HepG2 (cell line): ENCODE measurements around the gene BBLN. TPM values are rescaled to one million over a fixed set of nuclear protein-coding genes. Genes with fewer than 3 reads are reported as not detected.

Experiments used
- AGO1 ChIP-seq: fragments of 200-400 bp; formaldehyde crosslinking; IDR thresholded peaks from 2 replicates; pipeline ENCODE4 v1.6.1; 2017; ENCODE audit warnings: mild to moderate bottlenecking, low read depth, low read length, moderate library complexity; ENCODE audit not compliant: poor library complexity, severe bottlenecking
- BCL6 ChIP-seq: IDR thresholded peaks from 2 replicates; pipeline ENCODE4 v1.6.1; 2016; ENCODE audit warnings: missing genetic modification reagents, missing compliant biosample characterization
- CHCHD3 ChIP-seq: sonication (generic); formaldehyde crosslinking; IDR thresholded peaks from 2 replicates; pipeline ENCODE4 v1.8.0; 2022; ENCODE audit warnings: mild to moderate bottlenecking, missing genetic modification reagents, moderate library complexity
- ELF3 ChIP-seq: IDR thresholded peaks from 2 replicates; pipeline ENCODE4 v1.6.1; 2016; ENCODE audit warnings: missing genetic modification reagents, missing compliant biosample characterization
- FOXA1 ChIP-seq, 2 experiments: fragments of 450-650 bp in 1 of 2; sonication (generic) in 1 of 2; formaldehyde crosslinking in 1 of 2; IDR thresholded peaks; 2 replicates each; pipeline versions ENCODE4 v1.4.0 to v1.6.1; 2016 to 2020; ENCODE audit warnings: missing genetic modification reagents in 1 of 2
- FOXP4 ChIP-seq: sonication (generic); formaldehyde crosslinking; IDR thresholded peaks from 2 replicates; pipeline ENCODE4 v1.4.0; 2020; ENCODE audit warnings: missing genetic modification reagents
- HIVEP1 ChIP-seq: sonication (generic); formaldehyde crosslinking; IDR thresholded peaks from 2 replicates; pipeline ENCODE4 v1.4.0; 2020; ENCODE audit warnings: mild to moderate bottlenecking, missing genetic modification reagents
- IRF2 ChIP-seq: IDR thresholded peaks from 2 replicates; pipeline ENCODE4 v1.6.1; 2018; ENCODE audit warnings: missing genetic modification reagents, missing compliant biosample characterization
- MED8 ChIP-seq: sonication (generic); formaldehyde crosslinking; IDR thresholded peaks from 2 replicates; pipeline ENCODE4 v1.8.1; 2023; ENCODE audit warnings: mild to moderate bottlenecking, missing genetic modification reagents; ENCODE audit not compliant: insufficient replicate concordance
- MIXL1 ChIP-seq: IDR thresholded peaks from 2 replicates; pipeline ENCODE4 v1.6.1; 2016
- POLR2AphosphoS5 ChIP-seq: IDR thresholded peaks from 2 replicates; pipeline ENCODE4 v1.6.1; 2012; ENCODE audit warnings: low read depth, low read length
- XBP1 ChIP-seq: sonication (generic); formaldehyde crosslinking; IDR thresholded peaks from 2 replicates; pipeline ENCODE4 v1.5.0; 2020; ENCODE audit warnings: missing genetic modification reagents
- ZBTB34 ChIP-seq: sonication (generic); formaldehyde crosslinking; IDR thresholded peaks from 2 replicates; pipeline ENCODE4 v1.8.0; 2022; ENCODE audit warnings: mild to moderate bottlenecking, missing genetic modification reagents
- ZBTB7B ChIP-seq: sonication (generic); formaldehyde crosslinking; IDR thresholded peaks from 2 replicates; pipeline ENCODE4 v1.4.0; 2020; ENCODE audit warnings: missing genetic modification reagents
- ZNF143 ChIP-seq: sonication (generic); formaldehyde crosslinking; IDR thresholded peaks from 2 replicates; pipeline ENCODE4 v1.4.0; 2020; ENCODE audit warnings: missing genetic modification reagents
- ZNF367 ChIP-seq: sonication (generic); formaldehyde crosslinking; IDR thresholded peaks from 2 replicates; pipeline ENCODE4 v1.4.0; 2020; ENCODE audit warnings: missing genetic modification reagents, borderline replicate concordance
- ZNF432 ChIP-seq: sonication (generic); formaldehyde crosslinking; IDR thresholded peaks from 2 replicates; pipeline ENCODE4 v1.5.0; 2020; ENCODE audit warnings: missing genetic modification reagents, mild to moderate bottlenecking, borderline replicate concordance
- ZNF501 ChIP-seq: sonication (generic); formaldehyde crosslinking; IDR thresholded peaks from 2 replicates; pipeline ENCODE4 v1.5.1; 2020; ENCODE audit warnings: mild to moderate bottlenecking, moderate library complexity, missing genetic modification reagents
- ZNF639 ChIP-seq: conservative IDR thresholded peaks from 2 replicates; pipeline ENCODE4 v1.6.1; 2018; ENCODE audit warnings: missing genetic modification reagents
- ZNF770 ChIP-seq: sonication (generic); formaldehyde crosslinking; IDR thresholded peaks from 2 replicates; pipeline ENCODE4 v1.5.0; 2020; ENCODE audit warnings: mild to moderate bottlenecking, missing genetic modification reagents
- polyA plus RNA-seq, 8 experiments: library from polyadenylated mRNA; depleted of rRNA in 3 of 8; stranded (reverse) in 7 of 8; unstranded in 1 of 8; fragments of >200 nt; fragmentation: Illumina TruSeq in 4 of 8; extraction: Trizol in 4 of 8; gene quantifications; 2 replicates each; pipeline versions ENCODE4 v1.2.1 to v1.2.3, GENCODE V29; 2011 to 2016; ENCODE audit warnings: low read depth in 4 of 8, missing spikeins in 1 of 8, mixed read lengths in 1 of 8; ENCODE audit not compliant: insufficient read depth in 1 of 8
- total RNA-seq, 5 experiments: library from RNA; depleted of rRNA; stranded (reverse); fragments of >200 nt; fragmentation: Illumina TruSeq; extraction: Trizol; gene quantifications; 2 replicates each; pipeline ENCODE4 v1.2.3, GENCODE V29; 2016; ENCODE audit warnings: low read depth in 1 of 5

The BBLN gene
- total and polyA plus RNA-seq, 2 of the 13 experiments (the other 11 are each of a cell fraction or from before 2014, with no cell fraction given) = 27.6 to 33.1 TPM

- 0 out of 2 replicates have a peak, but pooled peaks have one; percentile 13 for TF ChIP-seq ZNF770 (CRISPR knock-in tag)
- peak; percentile 65 for TF ChIP-seq MED8 (CRISPR knock-in tag)
- TF ChIP-seq MIXL1 (CRISPR knock-in tag) = peak; percentile 47; the same call in 1 of the 2 replicates
- peak; percentile 20; the same call in 1 of the 2 replicates for TF ChIP-seq ELF3 (CRISPR knock-in tag)
- no peak for TF ChIP-seq ZBTB34 (CRISPR knock-in tag)
- TF ChIP-seq ZNF143 (CRISPR knock-in tag) = peak; percentile 75
- peak; percentile 66; the same call in 1 of the 2 replicates for TF ChIP-seq ZNF501 (CRISPR knock-in tag)
- 0 out of 2 replicates have a peak, but pooled peaks have one; percentile 52 for TF ChIP-seq ZNF367 (CRISPR knock-in tag)
- TF ChIP-seq CHCHD3 = no peak; the same call in 1 of the 2 replicates
- peak; percentile 27; the same call in 1 of the 2 replicates for TF ChIP-seq XBP1
- TF ChIP-seq FOXA1 (IDR thresholded peaks at IDR 0.05) = no peak
- TF ChIP-seq FOXA1 (CRISPR knock-in tag; IDR thresholded peaks at IDR 0.05) = no peak
- TF ChIP-seq IRF2 (CRISPR knock-in tag) = peak; percentile 5; the same call in 1 of the 2 replicates
- TF ChIP-seq ZNF639 = no peak; the same call in none of the 2 replicates
- 0 out of 2 replicates have a peak, but pooled peaks have one; percentile 23 for TF ChIP-seq BCL6 (CRISPR knock-in tag)
- TF ChIP-seq HIVEP1 (CRISPR knock-in tag) = peak; percentile 60; the same call in 1 of the 2 replicates
- TF ChIP-seq FOXP4 = peak; percentile 35; the same call in 1 of the 2 replicates
- peak; percentile 98 for TF ChIP-seq AGO1
- TF ChIP-seq POLR2AphosphoS5 = peak; percentile 58
- no peak for TF ChIP-seq ZNF432 (CRISPR knock-in tag)
- no peak for TF ChIP-seq ZBTB7B (CRISPR knock-in tag)
Observed at GRCh38 chr9:128127990-128128835, 31.9 kb upstream of the BBLN start (continued).
